ENCODE results near the gene ZMPSTE24.

DNA sequence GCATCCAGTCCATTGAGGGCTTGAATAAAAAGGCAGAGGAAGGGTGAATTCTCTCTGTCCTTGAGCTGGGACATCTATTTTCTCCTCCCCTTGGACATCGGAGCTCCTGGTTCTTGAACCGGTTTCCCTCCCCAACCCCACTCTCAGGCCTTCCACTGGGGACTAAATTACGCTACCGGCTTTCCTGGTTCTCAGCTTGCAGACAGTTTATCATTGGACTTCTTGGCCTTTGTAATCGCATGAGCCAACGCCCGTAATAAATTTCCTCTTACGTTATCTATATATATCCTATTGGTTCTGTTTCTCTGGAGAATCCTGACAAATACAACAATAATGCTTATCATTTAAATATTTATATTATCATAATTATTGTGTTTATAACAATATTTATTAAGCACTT is 79.4 kb downstream of the ZMPSTE24 start:
- no peak for TF ChIP-seq POLR2A (IDR thresholded peaks at IDR 0.05; ENCODE audit: low read depth, low read length)
- TF ChIP-seq, protein P1, sequence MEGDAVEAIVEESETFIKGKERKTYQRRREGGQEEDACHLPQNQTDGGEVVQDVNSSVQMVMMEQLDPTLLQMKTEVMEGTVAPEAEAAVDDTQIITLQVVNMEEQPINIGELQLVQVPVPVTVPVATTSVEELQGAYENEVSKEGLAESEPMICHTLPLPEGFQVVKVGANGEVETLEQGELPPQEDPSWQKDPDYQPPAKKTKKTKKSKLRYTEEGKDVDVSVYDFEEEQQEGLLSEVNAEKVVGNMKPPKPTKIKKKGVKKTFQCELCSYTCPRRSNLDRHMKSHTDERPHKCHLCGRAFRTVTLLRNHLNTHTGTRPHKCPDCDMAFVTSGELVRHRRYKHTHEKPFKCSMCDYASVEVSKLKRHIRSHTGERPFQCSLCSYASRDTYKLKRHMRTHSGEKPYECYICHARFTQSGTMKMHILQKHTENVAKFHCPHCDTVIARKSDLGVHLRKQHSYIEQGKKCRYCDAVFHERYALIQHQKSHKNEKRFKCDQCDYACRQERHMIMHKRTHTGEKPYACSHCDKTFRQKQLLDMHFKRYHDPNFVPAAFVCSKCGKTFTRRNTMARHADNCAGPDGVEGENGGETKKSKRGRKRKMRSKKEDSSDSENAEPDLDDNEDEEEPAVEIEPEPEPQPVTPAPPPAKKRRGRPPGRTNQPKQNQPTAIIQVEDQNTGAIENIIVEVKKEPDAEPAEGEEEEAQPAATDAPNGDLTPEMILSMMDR (conservative IDR thresholded peaks at IDR 0.05; ENCODE audit: low read depth, low read length): no peak
